Activated T-helper 2 cell treated with anti-CD3 and anti-CD28 coated beads, Interferon-gamma antibody, Interleukin-2, Interleukin-4, amounts not matched to agents 10 μg/mL and 5 μg/mL and 100 μg/mL, durations not matched to agents 14 hours and 24 hours and 36 hours (primary cell): ENCODE results near the gene OR2T27. TPM values are rescaled to one million over a fixed set of nuclear protein-coding genes. Genes with fewer than 3 reads are reported as not detected.
A peak's percentile ranks its signal among the peaks of the same experiment; 100 is the strongest.

Source experiments
- DNase-seq: peaks from one replicate; pipeline ENCODE4 v3.0.0; 2021; ENCODE audit warnings: low spot score
- H3K27ac Mint-ChIP-seq: one replicate; pipeline ENCODE4 v1.8.0; 2021; ENCODE audit warnings: mixed read lengths
- H3K27me3 Mint-ChIP-seq: one replicate; pipeline ENCODE4 v1.8.0; 2021; ENCODE audit warnings: low read depth, mixed read lengths
- H3K36me3 Mint-ChIP-seq: one replicate; pipeline ENCODE4 v1.8.0; 2021; ENCODE audit warnings: low read depth, mixed read lengths
- H3K4me1 Mint-ChIP-seq: one replicate; pipeline ENCODE4 v1.8.0; 2021; ENCODE audit warnings: low read depth, mixed read lengths
- H3K4me3 Mint-ChIP-seq: one replicate; pipeline ENCODE4 v1.8.0; 2021; ENCODE audit warnings: low read depth, mild to moderate bottlenecking, moderate library complexity, mixed read lengths
- H3K9me3 Mint-ChIP-seq: one replicate; pipeline ENCODE4 v1.8.0; 2021; ENCODE audit warnings: mixed read lengths
- intact Hi-C: fragments of 100-400 bp; cut with micrococcal nuclease; formaldehyde crosslinking; loops from one replicate; pipeline ENCODE4 v1.15.1; 2023
- total RNA-seq: library from RNA; stranded (reverse); gene quantifications from 2 replicates; pipeline ENCODE4 v1.2.3, GENCODE V29; 2022

Gene OR2T27
- total RNA-seq, 1 donor from 2014 or later, result not detected

- Mint-ChIP-seq H3K36me3 (no peaks in the 10 kb centered on the region), H3K27ac (no peak overlapping the region), H3K4me1 (no peaks in the 10 kb centered on the region), H3K27me3 (no peaks in the 10 kb centered on the region), H3K9me3 (no peaks in the 10 kb centered on the region), H3K4me3 (no peak overlapping the region)
- intact Hi-C loops, result no loop called here
- DNase-seq, result no peak
Observed at GRCh38 chr1:248631354-248632008, 23.8 kb downstream of the OR2T27 start.

GRCh38 chr1:248630551-248630950 lies 24.8 kb downstream of the OR2T27 start:
- DNase-seq, result no peak
- intact Hi-C loops, result no loop called here
- Mint-ChIP-seq H3K9me3 (no peaks in the 10 kb centered on the region), H3K4me1 (no peaks in the 10 kb centered on the region), H3K36me3 (no peaks in the 10 kb centered on the region), H3K27ac (no peak overlapping the region), H3K27me3 (no peaks in the 10 kb centered on the region), H3K4me3 (no peak overlapping the region)

- H3K4me1 Mint-ChIP-seq, result no peaks in the 10 kb centered on the region
- intact Hi-C loops, result no loop called here
Observed at GRCh38 chr1:248627971-248628844, 27.1 kb downstream of the OR2T27 start.

GRCh38 chr1:248625971-248626370 lies 29.4 kb downstream of the OR2T27 start:
- DNase-seq, result no peak
- Mint-ChIP-seq H3K9me3 (no peaks in the 10 kb centered on the region), H3K27ac (no peak overlapping the region), H3K4me3 (no peak overlapping the region), H3K4me1 (no peaks in the 10 kb centered on the region), H3K36me3 (no peaks in the 10 kb centered on the region), H3K27me3 (no peaks in the 10 kb centered on the region)
- intact Hi-C loops, result no loop called here

More at GRCh38 chr1:248627971-248628844, 27.1 kb downstream of the OR2T27 start:
- Mint-ChIP-seq H3K36me3 (no peaks in the 10 kb centered on the region), H3K4me3 (no peak overlapping the region), H3K27ac (no peak overlapping the region), H3K9me3 (no peaks in the 10 kb centered on the region), H3K27me3 (no peaks in the 10 kb centered on the region)
- DNase-seq, result no peak

GRCh38 chr1:248625166-248625565 lies 30.2 kb downstream of the OR2T27 start:
- Mint-ChIP-seq H3K4me1 (no peaks in the 10 kb centered on the region), H3K4me3 (no peak overlapping the region), H3K27ac (no peak overlapping the region), H3K36me3 (no peaks in the 10 kb centered on the region), H3K27me3 (no peaks in the 10 kb centered on the region), H3K9me3 (no peaks in the 10 kb centered on the region)
- DNase-seq, result no peak
- intact Hi-C loops, result no loop called here

GRCh38 chr1:248622570-248623001 lies 32.7 kb downstream of the OR2T27 start:
- Mint-ChIP-seq H3K27me3 (no peaks in the 10 kb centered on the region), H3K27ac (no peak overlapping the region), H3K36me3 (no peaks in the 10 kb centered on the region), H3K4me3 (no peak overlapping the region), H3K4me1 (peaks cover 9% of the 10 kb centered on the region), H3K9me3 (no peaks in the 10 kb centered on the region)
- no peak for DNase-seq
- intact Hi-C loops, result loop anchor here (1.0 to 5.0 kb wide), 2 partner anchors 65 to 185 kb away; no protein-coding TSS in a partner anchor

GRCh38 chr1:248621770-248622169 lies 33.6 kb downstream of the OR2T27 start:
- no peaks in the 10 kb centered on the region for H3K27me3 Mint-ChIP-seq
- intact Hi-C loops, result loop anchor here (1.0 to 5.0 kb wide), 2 partner anchors 66 to 186 kb away; no protein-coding TSS in a partner anchor
- no peaks in the 10 kb centered on the region for H3K9me3 Mint-ChIP-seq
- no peaks in the 10 kb centered on the region for H3K36me3 Mint-ChIP-seq
- no peak for DNase-seq
- no peak overlapping the region for H3K27ac Mint-ChIP-seq
- peaks cover 9% of the 10 kb centered on the region for H3K4me1 Mint-ChIP-seq
- no peak overlapping the region for H3K4me3 Mint-ChIP-seq

GRCh38 chr1:248618878-248619277 lies 36.5 kb downstream of the OR2T27 start:
- no peak for DNase-seq
- Mint-ChIP-seq H3K27ac (peak overlapping the region; percentile 26), H3K27me3 (no peaks in the 10 kb centered on the region), H3K4me1 (peaks cover 24% of the 10 kb centered on the region), H3K4me3 (no peak overlapping the region), H3K9me3 (no peaks in the 10 kb centered on the region), H3K36me3 (no peaks in the 10 kb centered on the region)
- intact Hi-C loops, result no loop called here

- Mint-ChIP-seq H3K9me3 (no peaks in the 10 kb centered on the region), H3K4me1 (peaks cover 30% of the 10 kb centered on the region), H3K36me3 (no peaks in the 10 kb centered on the region), H3K27me3 (no peaks in the 10 kb centered on the region), H3K4me3 (no peak overlapping the region), H3K27ac (no peak overlapping the region)
- intact Hi-C loops, result no loop called here
- no peak for DNase-seq
Observed at GRCh38 chr1:248618119-248618518, 37.2 kb downstream of the OR2T27 start.

GRCh38 chr1:248613742-248614141 lies 41.6 kb downstream of the OR2T27 start:
- H3K9me3 Mint-ChIP-seq, result no peaks in the 10 kb centered on the region
- peaks cover 36% of the 10 kb centered on the region for H3K4me1 Mint-ChIP-seq
- no peak for DNase-seq
- no peak overlapping the region for H3K4me3 Mint-ChIP-seq
- intact Hi-C loops, result loop anchor here (1.0 kb wide), 2 partner anchors 209 to 215 kb away; no protein-coding TSS in a partner anchor
- no peaks in the 10 kb centered on the region for H3K27me3 Mint-ChIP-seq
- peak overlapping the region; percentile 82 for H3K27ac Mint-ChIP-seq
- H3K36me3 Mint-ChIP-seq, result no peaks in the 10 kb centered on the region

- DNase-seq, result no peak
- H3K4me1 Mint-ChIP-seq, result peaks cover 31% of the 10 kb centered on the region
- peak overlapping the region; percentile 48 for H3K27ac Mint-ChIP-seq
- H3K9me3 Mint-ChIP-seq, result no peaks in the 10 kb centered on the region
- intact Hi-C loops, result no loop called here
- H3K27me3 Mint-ChIP-seq, result no peaks in the 10 kb centered on the region
- H3K36me3 Mint-ChIP-seq, result no peaks in the 10 kb centered on the region
- no peak overlapping the region for H3K4me3 Mint-ChIP-seq
Observed at GRCh38 chr1:248611883-248612414, 43.4 kb downstream of the OR2T27 start.

GRCh38 chr1:248610301-248610700 lies 45.0 kb downstream of the OR2T27 start:
- no peaks in the 10 kb centered on the region for H3K9me3 Mint-ChIP-seq
- DNase-seq, result no peak
- intact Hi-C loops, result no loop called here
- H3K27ac Mint-ChIP-seq, result peak overlapping the region; percentile 42
- no peaks in the 10 kb centered on the region for H3K27me3 Mint-ChIP-seq
- H3K4me3 Mint-ChIP-seq, result no peak overlapping the region
- no peaks in the 10 kb centered on the region for H3K36me3 Mint-ChIP-seq
- H3K4me1 Mint-ChIP-seq, result peaks cover 26% of the 10 kb centered on the region
